Activated B cell treated with CpG ODN at 0.5 μM for 24 hours (primary cell): Measurements from ENCODE around the gene IPO9. TPM values are rescaled to one million over a fixed set of nuclear protein-coding genes. Genes with fewer than 3 reads are reported as not detected.
A peak's percentile ranks its signal among the peaks of the same experiment; 100 is the strongest.

Experiments
- ATAC-seq: fragments of 200-7000 bp; cut with Tn5 transposase; one replicate; pipeline ENCODE4 v1.10.0; 2021; ENCODE audit warnings: low read depth, mild to moderate bottlenecking, moderate library complexity
- CTCF ChIA-PET: fragments of 350-600 bp; sonication (Branson Sonifier 250); formaldehyde crosslinking; loops from one replicate; lab custom pipeline; 2021; ENCODE audit warnings: antibody characterized with exemption; lab: Charles Lee
- POLR2A ChIA-PET: fragments of 350-600 bp; sonication (Branson Sonifier 250); formaldehyde crosslinking; loops from one replicate; lab custom pipeline; 2021; ENCODE audit warnings: antibody characterized with exemption; lab: Charles Lee
- DNase-seq: peaks from one replicate; pipeline ENCODE4 v3.0.0; 2022
- H3K27ac Mint-ChIP-seq: one replicate; pipeline ENCODE4 v1.8.0; 2020; ENCODE audit warnings: mixed read lengths
- H3K27me3 Mint-ChIP-seq: one replicate; pipeline ENCODE4 v1.8.0; 2021; ENCODE audit warnings: mixed read lengths
- H3K36me3 Mint-ChIP-seq: one replicate; pipeline ENCODE4 v1.8.0; 2021; ENCODE audit warnings: low read depth, mixed read lengths
- H3K4me1 Mint-ChIP-seq: one replicate; pipeline ENCODE4 v1.8.0; 2021; ENCODE audit warnings: mixed read lengths
- H3K4me3 Mint-ChIP-seq: one replicate; pipeline ENCODE4 v1.8.0; 2020; ENCODE audit warnings: mild to moderate bottlenecking, mixed read lengths
- H3K9me3 Mint-ChIP-seq: one replicate; pipeline ENCODE4 v1.8.0; 2020; ENCODE audit warnings: mixed read lengths
- CTCF ChIP-seq: fragments of 200-600 bp; IDR thresholded peaks from one replicate; pipeline ENCODE4 v1.8.0; 2022; ENCODE audit warnings: antibody characterized with exemption, mild to moderate bottlenecking
- intact Hi-C: fragments of 100-400 bp; cut with micrococcal nuclease; formaldehyde crosslinking; loops from one replicate; pipeline ENCODE4 v1.15.1; 2024
- total RNA-seq: library from RNA; stranded (reverse); gene quantifications from 2 replicates; pipeline ENCODE4 v1.2.3, GENCODE V29; 2022

IPO9 gene
- total RNA-seq: 45.7 and 48.2 TPM in 2 replicates

- Mint-ChIP-seq H3K36me3 (peaks cover 4% of the 10 kb centered on the region), H3K27ac (peak within 1 kb of the TSS; percentile 96), H3K4me1 (peaks cover 42% of the 10 kb centered on the region), H3K27me3 (no peaks in the 10 kb centered on the region), H3K4me3 (peak within 1 kb of the TSS; percentile 93), H3K9me3 (no peaks in the 10 kb centered on the region)
- TF ChIP-seq CTCF: peak; percentile 35
- CTCF ChIA-PET: interaction anchor here (0.6 to 1.0 kb wide), 4 partner anchors 13 to 522 kb away, joined by 3 to 4 read pairs (median 4); partner anchors contain the start of gene UBE2T
- ATAC-seq (peak; percentile 94), DNase-seq (peak; percentile 95)
- POLR2A ChIA-PET: interaction anchor here (0.5 to 1.1 kb wide), 6 partner anchors 9 to 1195 kb away, joined by 3 to 10 read pairs (median 4); partner anchors contain the start of gene TIMM17A
- intact Hi-C loops: loop anchor here (1.0 to 5.0 kb wide), 3 partner anchors 53 to 143 kb away; partner anchors contain the start of gene TIMM17A
Observed at GRCh38 chr1:201828820-201829774, at the start of gene IPO9. TSS of gene IPO9 (plus strand) at chr1:201829157. CDS start at chr1:201829210, 53 bp downstream.

- intact Hi-C loops: no loop called here
- TF ChIP-seq CTCF: no peak
- ATAC-seq: no peak
- H3K4me1 Mint-ChIP-seq: no peaks in the 10 kb centered on the region
- no peaks in the 10 kb centered on the region for H3K9me3 Mint-ChIP-seq
- DNase-seq: no peak
- H3K27ac Mint-ChIP-seq: no peak overlapping the region
- ChIA-PET POLR2A (no interaction called here), CTCF (interaction anchor here (1.1 kb wide), 1 partner anchor 14 kb away, joined by 3 read pairs; no protein-coding TSS in a partner anchor)
- peaks cover 12% of the 10 kb centered on the region for H3K36me3 Mint-ChIP-seq
- no peak overlapping the region for H3K4me3 Mint-ChIP-seq
- H3K27me3 Mint-ChIP-seq: no peaks in the 10 kb centered on the region
Observed at GRCh38 chr1:201779351-201779880, 49.5 kb upstream of the IPO9 start.

GRCh38 chr1:201780952-201781351 lies 48.0 kb upstream of the IPO9 start:
- H3K27me3 Mint-ChIP-seq: no peaks in the 10 kb centered on the region
- peaks cover 12% of the 10 kb centered on the region for H3K36me3 Mint-ChIP-seq
- DNase-seq (no peak), ATAC-seq (no peak)
- CTCF ChIA-PET: interaction anchor here (0.7 kb wide), 1 partner anchor 68 kb away, joined by 3 read pairs; no protein-coding TSS in a partner anchor
- H3K27ac Mint-ChIP-seq: no peak overlapping the region
- no peak overlapping the region for H3K4me3 Mint-ChIP-seq
- H3K4me1 Mint-ChIP-seq: no peaks in the 10 kb centered on the region
- no peaks in the 10 kb centered on the region for H3K9me3 Mint-ChIP-seq
- no peak for TF ChIP-seq CTCF
- POLR2A ChIA-PET: no interaction called here
- intact Hi-C loops: no loop called here

- DNase-seq: no peak
- Mint-ChIP-seq H3K27me3 (no peaks in the 10 kb centered on the region), H3K36me3 (peaks cover 12% of the 10 kb centered on the region), H3K4me1 (no peaks in the 10 kb centered on the region), H3K27ac (no peak overlapping the region), H3K4me3 (no peak overlapping the region), H3K9me3 (no peaks in the 10 kb centered on the region)
- TF ChIP-seq CTCF: no peak
- ATAC-seq: no peak
- CTCF ChIA-PET: interaction anchor here (0.7 kb wide), 1 partner anchor 69 kb away, joined by 3 read pairs; no protein-coding TSS in a partner anchor
- POLR2A ChIA-PET: no interaction called here
- intact Hi-C loops: no loop called here
Observed at GRCh38 chr1:201781437-201781836, 47.5 kb upstream of the IPO9 start.

GRCh38 chr1:201782353-201782752 lies 46.6 kb upstream of the IPO9 start:
- Mint-ChIP-seq H3K27me3 (no peaks in the 10 kb centered on the region), H3K27ac (no peak overlapping the region), H3K4me1 (no peaks in the 10 kb centered on the region), H3K9me3 (no peaks in the 10 kb centered on the region), H3K4me3 (no peak overlapping the region), H3K36me3 (peaks cover 12% of the 10 kb centered on the region)
- no peak for TF ChIP-seq CTCF
- intact Hi-C loops: no loop called here
- ChIA-PET CTCF (no interaction called here), POLR2A (no interaction called here)
- ATAC-seq (no peak), DNase-seq (no peak)
